GM12878 (cell line): ENCODE measurements around the gene GAREM1. TPM values are rescaled to one million over a fixed set of nuclear protein-coding genes. Genes with fewer than 3 reads are reported as not detected.

Experiments used
- ATAC-seq: fragments of 200-7000 bp; cut with Tn5 transposase; 3 replicates; pipeline ENCODE4 v1.9.1; 2020; ENCODE audit warnings: mild to moderate bottlenecking, moderate library complexity
- BruUV-seq: library from RNA; stranded (reverse); fragments of 400-500 nt; replicated peaks from 2 replicates; lab custom pipeline; 2021; lab: Mats Ljungman, UMichigan
- CTCF ChIA-PET: fragments of 300-600 bp; sonication (Branson Sonifier 250); formaldehyde crosslinking; extraction: SDS; loops from one replicate; lab custom pipeline; 2021; ENCODE audit warnings: inconsistent platforms; lab: Yijun Ruan, JAX
- POLR2A ChIA-PET: fragments of 350-600 bp; formaldehyde crosslinking; extraction: SDS; loops from one replicate; lab custom pipeline; 2021; ENCODE audit warnings: inconsistent platforms; lab: Charles Lee
- RAD21 ChIA-PET: fragments of 300-600 bp; sonication (Branson Sonifier 250); formaldehyde crosslinking; loops from one replicate; lab custom pipeline; 2023; ENCODE audit warnings: antibody characterized with exemption; ENCODE audit not compliant: unreplicated experiment; lab: Charles Lee
- SMC1A ChIA-PET: fragments of 300-600 bp; sonication (Branson Sonifier 250); formaldehyde crosslinking; loops from one replicate; lab custom pipeline; 2023; ENCODE audit not compliant: unreplicated experiment, uncharacterized antibody; lab: Charles Lee
- DNase-seq: peaks from one replicate; pipeline ENCODE4 v3.0.0-alpha.2; 2011; ENCODE audit warnings: low read depth, low spot score
- FAIRE-seq: peaks from 3 replicates; lab custom pipeline; 2011; peaks lifted over from hg19 to GRCh38; lab: Jason Lieb, UNC
- H2AFZ ChIP-seq: 2 replicates; pipeline ENCODE4 v1.6.0; 2011; ENCODE audit warnings: low read depth, low read length, control low read depth; ENCODE audit not compliant: control insufficient read depth
- H3K27ac ChIP-seq: 2 replicates; pipeline ENCODE4 v1.5.1; 2011; ENCODE audit warnings: control low read depth; ENCODE audit not compliant: control insufficient read depth, insufficient read depth
- H3K27me3 ChIP-seq, 2 experiments: replicated peaks in 1 of 2; 2 replicates each; pipeline versions ENCODE4 v1.6.0 to v1.6.1; 2011; ENCODE audit warnings: low read length in 1 of 2; ENCODE audit not compliant: control insufficient read depth in 2 of 2, insufficient read depth in 2 of 2
- H3K36me3 ChIP-seq, 2 experiments: 2 replicates each; pipeline ENCODE4 v1.5.1; 2011; ENCODE audit warnings: low read length in 1 of 2; ENCODE audit not compliant: control insufficient read depth in 2 of 2, insufficient read depth in 2 of 2
- H3K4me1 ChIP-seq: 2 replicates; pipeline ENCODE4 v1.6.1; 2011; ENCODE audit warnings: mild to moderate bottlenecking, low read length, moderate library complexity, mixed read lengths; ENCODE audit not compliant: control insufficient read depth, insufficient read depth
- H3K4me2 ChIP-seq: 2 replicates; pipeline ENCODE4 v1.6.0; 2011; ENCODE audit warnings: control low read depth; ENCODE audit not compliant: control insufficient read depth, insufficient read depth
- H3K4me3 ChIP-seq: fragments of 200-600 bp; sonication (generic); 2 replicates; pipeline ENCODE4 v1.5.1; 2016
- H3K79me2 ChIP-seq: 2 replicates; pipeline ENCODE4 v1.6.0; 2011; ENCODE audit warnings: low read length; ENCODE audit not compliant: control insufficient read depth, insufficient read depth
- H3K9ac ChIP-seq: 2 replicates; pipeline ENCODE4 v1.8.0; 2011; ENCODE audit warnings: low read length, control low read depth, mixed read lengths; ENCODE audit not compliant: control insufficient read depth, insufficient read depth
- H3K9me3 ChIP-seq: replicated peaks from 3 replicates; pipeline ENCODE4 v1.5.1; 2011; ENCODE audit warnings: mild to moderate bottlenecking, low read length; ENCODE audit not compliant: control insufficient read depth, insufficient read depth
- H4K20me1 ChIP-seq: 2 replicates; pipeline ENCODE4 v1.6.0; 2011; ENCODE audit not compliant: control insufficient read depth, insufficient read depth
- CBX3 ChIP-seq: fragments of 200-600 bp; sonication (generic); IDR thresholded peaks from 2 replicates; pipeline ENCODE4 v1.6.1; 2016; ENCODE audit warnings: low read depth, borderline replicate concordance
- IRF5 ChIP-seq: fragments of 450-650 bp; IDR thresholded peaks from 2 replicates; pipeline ENCODE4 v1.6.1; 2017; ENCODE audit warnings: borderline replicate concordance
- JUNB ChIP-seq: IDR thresholded peaks from 2 replicates; pipeline ENCODE4 v1.6.1; 2016; ENCODE audit warnings: antibody characterized with exemption, mild to moderate bottlenecking
- MAX ChIP-seq: IDR thresholded peaks from 2 replicates; pipeline ENCODE4 v1.6.1; 2012; ENCODE audit warnings: low read depth, low read length, improper control_type of control experiment
- NFYB ChIP-seq: IDR thresholded peaks from 2 replicates; pipeline ENCODE4 v1.6.1; 2011; ENCODE audit warnings: low read depth, mild to moderate bottlenecking, low read length, improper control_type of control experiment, moderate library complexity; ENCODE audit not compliant: insufficient read depth
- SIN3A ChIP-seq: IDR thresholded peaks from 2 replicates; pipeline ENCODE4 v1.6.1; 2012; ENCODE audit warnings: low read depth, low read length, improper control_type of control experiment
- SMC3 ChIP-seq: IDR thresholded peaks from 2 replicates; pipeline ENCODE4 v1.6.1; 2011; ENCODE audit warnings: low read length, improper control_type of control experiment, borderline replicate concordance
- SRF ChIP-seq, 2 experiments: IDR thresholded peaks; 2 replicates each; pipeline ENCODE4 v1.6.1; 2011; ENCODE audit warnings: low read depth in 2 of 2, low read length in 2 of 2, mild to moderate bottlenecking in 1 of 2, moderate library complexity in 1 of 2
- USF1 ChIP-seq: IDR thresholded peaks from 2 replicates; pipeline ENCODE4 v1.6.1; 2011; ENCODE audit warnings: borderline replicate concordance, low read depth, mild to moderate bottlenecking, moderate library complexity, mixed read lengths, low read length; ENCODE audit not compliant: insufficient read depth; ENCODE audit errors: extremely low read length
- USF2 ChIP-seq: IDR thresholded peaks from 2 replicates; pipeline ENCODE4 v1.6.1; 2011; ENCODE audit warnings: low read depth, low read length, improper control_type of control experiment, borderline replicate concordance
- ZNF592 ChIP-seq: fragments of 450-650 bp; IDR thresholded peaks from 2 replicates; pipeline ENCODE4 v1.6.1; 2017; ENCODE audit warnings: mild to moderate bottlenecking, moderate library complexity
- WGBS: methylation state at CpG from one replicate; pipeline ENCODE4 v1.1.6; 2016; ENCODE audit warnings: low lambda C conversion rate; ENCODE audit not compliant: insufficient replicate concordance, insufficient coverage; ENCODE audit errors: missing lambda C conversion rate; 5-methylcytosine and 5-hydroxymethylcytosine counted together
- in situ Hi-C: fragments of 300-500 bp; cut with MboI; formaldehyde crosslinking; loops from 9 replicates; pipeline ENCODE4 v1.14.3; 2018; ENCODE audit warnings: mixed read lengths
- intact Hi-C: fragments of 100-400 bp; cut with micrococcal nuclease; formaldehyde crosslinking; loops from one replicate; pipeline ENCODE4 v1.14.2; 2022; ENCODE audit not compliant: unreplicated experiment
- polyA plus RNA-seq, 11 experiments: library from polyadenylated mRNA; depleted of rRNA in 4 of 11; unstranded in 6 of 11; stranded (reverse) in 5 of 11; fragments of >200 nt; fragmentation: Nextera tagmentation in 4 of 11; fragmentation: Illumina TruSeq in 1 of 11; extraction: Ambion mirVana in 4 of 11; extraction: Trizol in 1 of 11; gene quantifications; 1 replicate in 1 of 11; 2 replicates in 10 of 11; pipeline versions ENCODE4 v1.2.1 to v1.2.3, GENCODE V29; 2011 to 2016; ENCODE audit warnings: inconsistent platforms in 2 of 11, missing spikeins in 2 of 11, low read depth in 1 of 11
- total RNA-seq, 4 experiments: library from RNA; depleted of rRNA in 3 of 4; stranded (reverse); fragments of >200 nt in 3 of 4; fragmentation: Illumina TruSeq in 1 of 4; extraction: Trizol in 1 of 4; gene quantifications; 2 replicates each; pipeline versions ENCODE4 v1.2.1 to v1.2.3, GENCODE V29; 2013 to 2021
- TF ChIP-seq, protein P1 (sequence below), 3 experiments: IDR thresholded peaks in 2 of 3; conservative IDR thresholded peaks in 1 of 3; 2 replicates each; pipeline ENCODE4 v1.5.1; 2011; ENCODE audit warnings: low read depth in 3 of 3, low read length in 3 of 3, mild to moderate bottlenecking in 3 of 3, control low read depth in 2 of 3, moderate library complexity in 2 of 3, inconsistent platforms in 1 of 3, mixed read lengths in 1 of 3; ENCODE audit not compliant: control insufficient read depth in 2 of 3, insufficient read depth in 1 of 3; ENCODE audit errors: extremely low read depth in 1 of 3

GAREM1 gene
- total and polyA plus RNA-seq, 10 of the 15 experiments (the other 5 are each of a cell fraction or from before 2014, with no cell fraction given), result 0.05 to 0.29 (median 0.05) TPM; not detected in 7

- CTCF ChIA-PET, result interaction anchor here (0.7 kb wide), 1 partner anchor 12 kb away, joined by 5 read pairs; no protein-coding TSS in a partner anchor
- SMC1A ChIA-PET, result interaction anchor here (1.7 kb wide), 1 partner anchor 12 kb away, joined by 4 read pairs; no protein-coding TSS in a partner anchor
- BruUV-seq, result no TSS peak
Measured at GRCh38 chr18:32259553-32259952, 211.1 kb downstream of the GAREM1 start.

More at GRCh38 chr18:32259553-32259952, 211.1 kb downstream of the GAREM1 start:
- ChIA-PET RAD21 (no interaction called here), POLR2A (no interaction called here)
- ATAC-seq (no peak), DNase-seq (no peak), FAIRE-seq (no peak)
- Histone ChIP-seq H4K20me1 (no peaks in the 10 kb centered on the region), H3K27ac (no peak overlapping the region), H3K79me2 (no peaks in the 10 kb centered on the region), H3K4me1 (no peaks in the 10 kb centered on the region), H3K4me2 (no peak overlapping the region), H2AFZ (no peak overlapping the region), H3K27me3 (no peaks in the 10 kb centered on the region; a peak in 1 of 4 replicates), H3K4me3 (no peak overlapping the region), H3K9me3 (no peaks in the 10 kb centered on the region), H3K36me3 (no peaks in the 10 kb centered on the region), H3K9ac (no peak overlapping the region)
- TF ChIP-seq USF1 (no peak), MAX (no peak), NFYB (no peak), USF2 (no peak), IRF5 (no peak), CBX3 (no peak), SRF (IDR thresholded peaks at IDR 0.05; ENCODE audit: low read depth in 2 of 2, low read length in 2 of 2) (no peak), JUNB (no peak), SMC3 (no peak), SIN3A (no peak), ZNF592 (no peak)
- TF ChIP-seq, protein P1, sequence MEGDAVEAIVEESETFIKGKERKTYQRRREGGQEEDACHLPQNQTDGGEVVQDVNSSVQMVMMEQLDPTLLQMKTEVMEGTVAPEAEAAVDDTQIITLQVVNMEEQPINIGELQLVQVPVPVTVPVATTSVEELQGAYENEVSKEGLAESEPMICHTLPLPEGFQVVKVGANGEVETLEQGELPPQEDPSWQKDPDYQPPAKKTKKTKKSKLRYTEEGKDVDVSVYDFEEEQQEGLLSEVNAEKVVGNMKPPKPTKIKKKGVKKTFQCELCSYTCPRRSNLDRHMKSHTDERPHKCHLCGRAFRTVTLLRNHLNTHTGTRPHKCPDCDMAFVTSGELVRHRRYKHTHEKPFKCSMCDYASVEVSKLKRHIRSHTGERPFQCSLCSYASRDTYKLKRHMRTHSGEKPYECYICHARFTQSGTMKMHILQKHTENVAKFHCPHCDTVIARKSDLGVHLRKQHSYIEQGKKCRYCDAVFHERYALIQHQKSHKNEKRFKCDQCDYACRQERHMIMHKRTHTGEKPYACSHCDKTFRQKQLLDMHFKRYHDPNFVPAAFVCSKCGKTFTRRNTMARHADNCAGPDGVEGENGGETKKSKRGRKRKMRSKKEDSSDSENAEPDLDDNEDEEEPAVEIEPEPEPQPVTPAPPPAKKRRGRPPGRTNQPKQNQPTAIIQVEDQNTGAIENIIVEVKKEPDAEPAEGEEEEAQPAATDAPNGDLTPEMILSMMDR (IDR thresholded peaks at IDR 0.05 in 2 of 3, conservative IDR thresholded peaks at IDR 0.05 in 1 of 3; ENCODE audit: control insufficient read depth in 2 of 3, extremely low read depth in 1 of 3, insufficient read depth in 1 of 3, low read depth in 3 of 3, low read length in 3 of 3), result no peak
- in situ Hi-C loops, result no loop called here
- intact Hi-C loops, result no loop called here
- 25% methylated on average over 6 of the region's 6 CpGs for WGBS
